HG02884 (cell line): Measurements from ENCODE around the gene TRABD2B.

Experiments
- ATAC-seq: cut with Tn5 transposase; IDR thresholded peaks from one replicate; pipeline ENCODE4 v1.9.1; 2021; ENCODE audit warnings: mild to moderate bottlenecking, moderate library complexity; ENCODE audit not compliant: unreplicated experiment

Gene TRABD2B

GRCh38 chr1:47764461-47765046, 232.6 kb downstream of the TRABD2B start:
- no peak for ATAC-seq

DNA sequence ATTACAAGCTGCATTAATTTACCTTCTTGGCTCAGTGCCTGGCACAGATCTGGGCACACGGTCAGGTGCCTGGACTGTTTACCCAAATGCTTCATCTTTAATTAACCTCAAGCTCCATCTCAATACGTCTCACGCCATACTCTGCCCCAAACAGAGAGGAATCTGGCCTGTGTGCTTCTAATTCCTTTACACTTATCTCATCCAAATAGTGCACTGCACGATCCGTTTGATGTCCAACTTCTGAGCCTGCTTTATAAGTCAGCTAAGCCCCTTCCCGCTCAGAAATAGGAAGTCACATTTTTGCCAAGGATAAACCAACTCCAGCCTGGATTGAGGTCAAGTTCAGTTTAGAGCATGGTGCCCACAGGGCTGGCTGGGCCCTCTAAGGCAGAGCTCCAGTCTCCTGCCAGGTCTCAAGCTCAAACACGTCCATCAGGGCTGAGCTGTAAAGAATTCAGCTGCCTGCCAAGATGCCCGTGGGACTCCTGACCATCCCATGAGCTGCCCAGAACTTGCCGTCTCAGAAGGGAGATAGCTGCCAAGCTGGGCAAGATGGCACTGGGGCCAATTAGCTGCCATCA, 233.5 kb downstream of the TRABD2B start:
- no peak for ATAC-seq

DNA sequence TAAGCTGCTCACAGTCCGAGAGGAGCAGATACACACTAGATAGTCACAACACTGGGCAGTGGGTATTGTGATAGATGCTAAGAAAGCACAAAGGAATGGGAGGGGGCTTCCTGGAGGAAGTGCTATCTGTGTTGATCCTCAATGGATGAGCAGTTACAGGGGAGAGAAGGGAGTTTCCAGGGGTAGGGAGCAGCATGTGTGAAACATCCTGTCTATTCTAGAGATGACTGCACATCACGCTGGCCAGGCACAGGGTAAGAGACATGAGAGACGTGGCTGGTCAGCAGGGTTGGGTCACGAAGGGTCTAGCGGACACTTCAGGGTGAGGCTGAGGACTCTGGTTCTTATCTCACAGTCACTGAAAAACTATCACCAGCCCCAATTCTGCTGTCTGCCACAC, 235.2 kb downstream of the TRABD2B start:
- no peak for ATAC-seq

GRCh38 chr1:47761201-47761930, 235.8 kb downstream of the TRABD2B start:
- no peak for ATAC-seq

GRCh38 chr1:47759936-47760629, 237.1 kb downstream of the TRABD2B start:
- no peak for ATAC-seq

GRCh38 chr1:47759251-47759935, 237.8 kb downstream of the TRABD2B start:
- ATAC-seq = no peak

GRCh38 chr1:47758341-47759250, 238.6 kb downstream of the TRABD2B start:
- no peak for ATAC-seq

DNA sequence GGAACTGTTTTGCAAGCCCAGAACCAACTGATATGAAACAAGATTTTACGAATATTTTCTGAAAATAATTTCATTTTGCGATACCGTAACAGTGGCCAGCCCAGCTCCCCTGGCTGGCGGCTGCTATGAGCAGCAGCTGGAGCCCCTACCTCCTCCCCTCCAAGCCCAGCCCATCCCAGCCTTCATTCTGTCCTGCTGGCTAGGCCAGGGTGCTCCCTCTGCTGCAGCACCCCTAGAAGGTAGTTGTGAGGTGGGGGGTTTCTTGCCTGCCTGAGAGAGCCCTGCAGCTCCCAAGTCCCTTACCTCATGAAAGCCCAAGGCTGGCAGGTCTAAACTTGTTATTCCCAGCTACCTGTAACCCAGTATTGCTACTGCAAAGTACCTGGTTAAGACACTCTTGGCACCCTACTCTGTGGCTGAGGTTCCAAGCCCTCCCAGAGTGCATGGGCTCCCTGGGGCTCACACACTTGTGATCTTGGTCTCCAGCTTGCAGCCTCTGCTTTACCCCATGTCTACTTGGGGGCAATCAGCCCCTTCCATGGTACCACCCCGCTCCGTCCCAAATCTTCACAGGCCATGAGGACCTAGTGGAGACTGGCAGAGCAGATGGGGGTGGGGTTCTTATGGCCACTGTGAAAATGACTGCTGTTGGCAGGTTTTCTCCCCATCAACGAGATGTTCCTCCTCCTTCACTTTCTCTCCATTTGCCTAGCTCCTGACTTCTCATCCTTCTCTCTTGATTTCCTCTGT, 239.8 kb downstream of the TRABD2B start:
- no peak for ATAC-seq

DNA sequence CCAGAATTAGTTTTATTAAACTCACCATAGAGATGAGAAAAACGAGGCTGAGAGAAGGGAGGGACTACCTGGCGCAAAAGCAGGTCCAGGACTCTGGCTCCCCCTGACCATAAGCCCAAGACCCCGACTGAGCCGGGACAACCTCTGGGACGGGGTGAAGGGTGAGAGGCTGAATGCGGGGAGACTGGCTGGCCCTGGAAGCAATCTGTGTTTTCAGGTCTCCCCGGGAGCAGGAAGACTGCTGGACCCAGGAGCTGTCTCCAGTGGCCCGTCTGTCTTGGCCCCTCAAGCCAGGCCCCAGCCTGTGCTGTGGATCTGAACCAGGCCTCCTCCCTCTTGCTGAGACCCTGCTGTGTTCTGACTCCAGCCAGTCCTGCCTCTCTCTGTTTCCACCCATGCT, 240.8 kb downstream of the TRABD2B start:
- ATAC-seq = no peak

GRCh38 chr1:47756006-47756405, 241.2 kb downstream of the TRABD2B start:
- ATAC-seq = no peak

DNA sequence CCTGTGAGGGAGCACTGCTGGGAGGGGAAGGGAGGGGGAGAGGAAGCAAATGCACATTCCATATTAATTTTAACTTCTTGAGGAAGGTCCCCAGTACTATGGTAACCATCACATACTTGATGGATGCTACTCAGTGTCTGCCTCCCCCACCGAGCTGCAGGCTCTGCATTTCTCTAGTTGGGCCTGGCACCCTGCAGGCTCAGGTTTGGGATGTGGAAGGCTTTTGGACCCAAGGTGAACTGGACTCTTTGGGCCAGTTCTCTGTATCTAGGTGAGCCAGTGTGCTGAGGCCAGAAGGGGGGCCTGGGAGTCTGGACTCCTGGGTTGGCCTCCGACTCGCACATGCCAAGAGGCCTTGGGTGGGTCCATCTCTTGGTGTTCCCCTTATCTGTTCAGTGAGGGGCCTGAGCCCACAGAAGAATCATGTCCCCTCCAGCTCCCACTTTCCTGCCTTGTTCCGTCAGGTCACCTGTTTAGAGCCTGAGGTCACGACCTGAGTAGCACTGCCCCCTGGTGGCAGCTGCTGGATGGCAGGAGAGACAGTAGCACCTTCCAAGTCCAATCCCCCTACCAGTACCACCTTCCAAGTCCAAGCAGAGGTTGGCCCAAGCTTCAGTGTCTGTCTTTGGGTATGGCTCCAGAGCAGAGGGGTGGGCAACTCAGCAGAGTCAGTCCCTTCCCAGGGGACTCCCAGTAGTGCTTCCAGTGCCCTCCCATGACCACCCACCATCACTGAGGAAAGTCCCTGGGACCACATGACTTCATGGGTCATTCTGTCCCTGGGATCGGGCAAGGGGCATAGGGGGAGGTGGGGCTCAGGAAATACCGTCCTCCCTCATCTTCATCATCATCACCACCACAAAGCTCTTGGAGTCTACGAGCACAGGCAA, 241.8 kb downstream of the TRABD2B start:
- peak; percentile 62 for ATAC-seq

- no peak for ATAC-seq
Observed at GRCh38 chr1:47754221-47754620, 243.0 kb downstream of the TRABD2B start.

DNA sequence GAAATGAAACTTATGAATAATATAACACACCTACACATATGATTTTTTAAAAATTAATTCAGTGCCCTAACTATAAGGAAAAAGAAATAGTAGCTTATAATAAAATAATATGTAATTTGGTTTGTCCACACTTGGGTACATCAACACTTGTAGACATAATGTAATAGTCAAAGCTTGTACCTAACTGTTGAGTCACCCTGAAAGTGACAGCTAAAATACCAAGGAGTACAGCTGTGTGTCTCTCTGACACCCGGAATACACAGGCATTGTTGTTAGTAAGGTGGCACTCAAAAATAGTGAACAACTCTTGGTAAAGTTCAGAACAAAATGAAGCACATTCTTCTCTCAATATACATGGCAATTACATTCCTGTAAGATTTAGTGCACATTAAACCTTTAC, 243.4 kb downstream of the TRABD2B start:
- peak; percentile 55 for ATAC-seq

DNA sequence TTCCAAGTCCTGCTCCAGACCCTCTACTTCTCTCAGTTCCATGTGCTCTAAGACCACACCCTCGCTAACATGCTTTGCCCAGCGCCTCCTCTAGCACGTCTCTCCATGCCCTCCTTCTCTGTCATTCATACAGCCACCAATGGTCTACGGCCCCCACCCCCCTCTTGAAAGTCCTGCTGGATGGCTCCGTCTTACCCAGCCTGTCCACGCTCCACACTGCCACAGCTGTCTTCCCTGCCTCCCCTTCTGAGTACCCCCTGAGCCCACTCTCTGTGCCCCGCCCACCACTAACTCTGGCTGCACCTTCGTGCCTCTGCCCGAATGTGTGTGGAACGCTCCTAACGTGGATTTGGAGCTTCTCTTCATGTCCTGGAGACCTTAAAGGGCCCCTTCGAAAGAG, 244.6 kb downstream of the TRABD2B start:
- no peak for ATAC-seq

- no peak for ATAC-seq
Observed at GRCh38 chr1:47751996-47752451, 245.2 kb downstream of the TRABD2B start.

GRCh38 chr1:47751193-47751592, 246.0 kb downstream of the TRABD2B start:
- no peak for ATAC-seq

DNA sequence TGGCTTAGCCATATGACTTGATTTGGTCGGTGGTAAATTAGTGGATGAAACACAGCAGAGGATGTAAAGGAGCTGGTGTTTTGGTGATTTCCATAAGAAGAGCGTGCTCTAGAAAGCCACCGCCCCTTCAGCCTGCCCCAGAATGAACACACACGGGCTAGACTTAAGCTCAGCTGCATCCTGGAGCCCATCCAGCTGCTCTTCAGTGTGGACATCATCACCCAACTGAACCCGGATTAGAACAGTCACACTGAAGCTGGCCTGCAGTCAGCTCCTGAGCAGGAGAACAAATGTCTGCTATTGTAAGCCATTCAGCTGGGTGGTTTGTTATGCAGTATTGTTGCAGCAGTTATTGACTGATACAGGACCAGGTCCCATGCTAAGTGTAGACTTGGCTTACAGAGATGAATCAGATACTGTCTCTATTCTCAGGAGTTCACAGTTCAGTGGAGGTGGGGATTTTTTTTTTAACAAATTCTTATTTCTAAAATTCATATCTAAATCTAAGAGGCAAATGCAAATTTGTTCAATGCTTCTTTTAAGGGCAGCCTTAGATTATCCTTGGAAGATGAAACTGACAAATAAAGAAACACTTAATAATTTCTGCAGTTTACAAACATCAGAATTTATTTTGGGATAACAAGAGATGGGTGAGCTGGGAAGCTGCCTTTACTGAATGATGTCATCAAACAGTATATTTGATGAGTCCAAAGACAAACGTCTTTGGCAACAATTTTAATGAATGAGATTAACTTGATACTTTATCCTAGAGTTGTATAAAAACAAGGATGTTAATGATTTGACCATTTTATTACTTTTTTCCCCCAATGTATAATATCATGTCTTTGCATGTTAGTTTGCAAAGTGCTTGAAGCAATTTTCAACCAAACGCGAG, 251.2 kb downstream of the TRABD2B start:
- no peak for ATAC-seq
